CD4-positive, alpha-beta T cell (primary cell): ENCODE measurements around the gene RIPPLY3. TPM values are rescaled to one million over a fixed set of nuclear protein-coding genes. Genes with fewer than 3 reads are reported as not detected.

Experiments
- ATAC-seq: fragments of 200-7000 bp; cut with Tn5 transposase; one replicate; pipeline ENCODE4 v1.10.0; 2022; ENCODE audit warnings: mild to moderate bottlenecking; ENCODE audit not compliant: poor library complexity
- CTCF ChIA-PET: fragments of 350-600 bp; sonication (Branson Sonifier 250); formaldehyde crosslinking; loops from one replicate; lab custom pipeline; 2021; ENCODE audit warnings: antibody characterized with exemption, inconsistent platforms; lab: Charles Lee
- POLR2A ChIA-PET: fragments of 350-600 bp; sonication (Branson Sonifier 250); formaldehyde crosslinking; loops from one replicate; lab custom pipeline; 2021; ENCODE audit warnings: antibody characterized with exemption, inconsistent platforms; lab: Charles Lee
- DNase-seq, 14 experiments: peaks; one replicate each; pipeline ENCODE4 v3.0.0-alpha.2; 2013 to 2020; ENCODE audit warnings: mixed read lengths in 2 of 14
- H3K27ac ChIP-seq, 2 donors: one replicate each; pipeline versions ENCODE4 v1.5.1 to v1.7.0; 2013; ENCODE audit warnings: low read length in 2 of 2, low read depth in 1 of 2, mild to moderate bottlenecking in 1 of 2
- H3K27me3 ChIP-seq, 2 experiments: 1 replicate in 1 of 2; 2 replicates in 1 of 2; pipeline versions ENCODE4 v1.6.1 to v1.7.0; 2013; ENCODE audit warnings: low read length in 2 of 2, control low read depth in 1 of 2, mild to moderate bottlenecking in 1 of 2, moderate library complexity in 1 of 2; ENCODE audit not compliant: insufficient read depth in 2 of 2, control insufficient read depth in 1 of 2
- H3K36me3 ChIP-seq: one replicate; pipeline ENCODE4 v1.6.1; 2013; ENCODE audit warnings: low read length, control low read depth; ENCODE audit not compliant: insufficient read depth
- H3K4me1 ChIP-seq: one replicate; pipeline ENCODE4 v1.6.1; 2013; ENCODE audit warnings: low read length, control low read depth; ENCODE audit not compliant: insufficient read depth
- H3K4me3 ChIP-seq: one replicate; pipeline ENCODE4 v1.5.1; 2013; ENCODE audit warnings: mild to moderate bottlenecking, low read length, moderate library complexity
- H3K9me3 ChIP-seq, 2 experiments: 1 replicate in 1 of 2; 2 replicates in 1 of 2; pipeline versions ENCODE4 v1.6.1 to v1.7.0; 2013; ENCODE audit warnings: low read length in 2 of 2, mild to moderate bottlenecking in 2 of 2, control low read depth in 1 of 2, moderate library complexity in 1 of 2; ENCODE audit not compliant: control insufficient read depth in 1 of 2, insufficient read depth in 1 of 2
- H3K27ac Mint-ChIP-seq: one replicate; pipeline ENCODE4 v1.8.0; 2020; ENCODE audit warnings: mixed read lengths
- H3K27me3 Mint-ChIP-seq: one replicate; pipeline ENCODE4 v1.8.0; 2021; ENCODE audit warnings: mixed read lengths
- H3K36me3 Mint-ChIP-seq: one replicate; pipeline ENCODE4 v1.8.0; 2021; ENCODE audit warnings: low read depth, mixed read lengths
- H3K4me1 Mint-ChIP-seq: one replicate; pipeline ENCODE4 v1.8.0; 2021; ENCODE audit warnings: low read depth, mixed read lengths
- H3K4me3 Mint-ChIP-seq: one replicate; pipeline ENCODE4 v1.8.0; 2020; ENCODE audit warnings: mild to moderate bottlenecking, mixed read lengths
- H3K9me3 Mint-ChIP-seq: one replicate; pipeline ENCODE4 v1.8.0; 2020; ENCODE audit warnings: mixed read lengths
- CTCF ChIP-seq: fragments of 200-600 bp; IDR thresholded peaks from one replicate; pipeline ENCODE4 v1.8.0; 2022; ENCODE audit warnings: antibody characterized with exemption, mild to moderate bottlenecking
- intact Hi-C, 2 experiments: fragments of 100-400 bp; cut with DNase I in 1 of 2; cut with micrococcal nuclease in 1 of 2; formaldehyde crosslinking; loops; one replicate each; pipeline versions ENCODE4 v1.15.1 to v1.9.0; 2023 to 2025; cut with DNase I, micrococcal nuclease
- polyA plus RNA-seq, 2 donors: library from polyadenylated mRNA; unstranded; fragments of 120-200 nt; gene quantifications; one replicate each; pipeline ENCODE4 v1.2.1, GENCODE V29; 2013
- total RNA-seq, 174 experiments: library from RNA in 2 of 174; stranded (reverse) in 2 of 174; gene quantifications; one replicate each; pipeline ENCODE4 v1.2.3 and lab custom pipeline; 2021 to 2026

The RIPPLY3 gene, protein sequence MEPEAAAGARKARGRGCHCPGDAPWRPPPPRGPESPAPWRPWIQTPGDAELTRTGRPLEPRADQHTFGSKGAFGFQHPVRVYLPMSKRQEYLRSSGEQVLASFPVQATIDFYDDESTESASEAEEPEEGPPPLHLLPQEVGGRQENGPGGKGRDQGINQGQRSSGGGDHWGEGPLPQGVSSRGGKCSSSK
- not detected for total RNA-seq
- polyA plus RNA-seq (2013, experiment 1 of 2) = not detected
- not detected for polyA plus RNA-seq (2013, experiment 2 of 2)
- 0 to 0.38 (median 0) reads per million in 172 experiments for total RNA-seq (lab: John Stamatoyannopoulos, UW)

DNA sequence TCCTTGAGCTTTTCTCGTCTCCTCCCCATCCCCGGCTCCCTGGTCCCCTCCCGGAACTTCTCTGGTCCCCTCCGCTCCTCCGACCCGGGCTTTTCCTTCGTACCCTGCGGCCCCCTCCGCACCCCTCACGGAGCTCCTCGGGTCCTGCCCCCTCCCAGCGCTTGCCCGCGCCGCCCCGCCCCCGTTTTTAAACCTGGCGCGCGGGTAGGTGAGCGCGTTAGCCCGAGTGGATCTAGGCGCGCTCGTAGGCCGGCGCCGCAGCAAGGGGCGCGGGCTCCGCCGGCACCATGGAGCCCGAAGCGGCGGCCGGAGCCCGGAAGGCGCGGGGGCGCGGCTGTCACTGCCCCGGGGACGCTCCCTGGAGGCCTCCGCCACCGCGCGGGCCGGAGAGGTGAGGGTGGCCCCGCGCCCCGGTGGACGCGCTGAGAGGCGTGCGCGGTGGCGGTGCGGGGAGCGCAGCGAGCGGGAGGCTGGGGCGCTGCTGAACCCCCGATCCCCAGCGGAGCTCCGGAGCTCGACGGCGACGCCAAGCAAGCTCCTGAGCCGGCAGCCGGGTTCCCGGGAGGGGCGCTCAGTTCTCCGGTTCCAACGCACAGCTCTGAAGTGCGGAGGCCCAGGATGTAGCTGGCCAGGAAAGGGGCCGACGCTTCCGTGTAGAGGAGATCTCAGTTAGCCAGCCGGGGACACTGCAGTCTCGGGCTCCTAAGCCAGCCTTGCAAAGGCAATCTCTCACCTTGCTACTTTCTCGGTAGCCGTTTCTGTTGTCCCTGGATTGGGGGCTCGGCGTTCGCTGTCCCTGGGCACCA is at the start of gene RIPPLY3:
Gene RIPPLY3 (plus strand): TSS at position 217 of the 806 bp plus-strand sequence. CDS start 71 bp downstream, at position 288.
- DNase-seq = peak in 5 of 14 experiments; percentile 6 to 33 (median 12)

DNA sequence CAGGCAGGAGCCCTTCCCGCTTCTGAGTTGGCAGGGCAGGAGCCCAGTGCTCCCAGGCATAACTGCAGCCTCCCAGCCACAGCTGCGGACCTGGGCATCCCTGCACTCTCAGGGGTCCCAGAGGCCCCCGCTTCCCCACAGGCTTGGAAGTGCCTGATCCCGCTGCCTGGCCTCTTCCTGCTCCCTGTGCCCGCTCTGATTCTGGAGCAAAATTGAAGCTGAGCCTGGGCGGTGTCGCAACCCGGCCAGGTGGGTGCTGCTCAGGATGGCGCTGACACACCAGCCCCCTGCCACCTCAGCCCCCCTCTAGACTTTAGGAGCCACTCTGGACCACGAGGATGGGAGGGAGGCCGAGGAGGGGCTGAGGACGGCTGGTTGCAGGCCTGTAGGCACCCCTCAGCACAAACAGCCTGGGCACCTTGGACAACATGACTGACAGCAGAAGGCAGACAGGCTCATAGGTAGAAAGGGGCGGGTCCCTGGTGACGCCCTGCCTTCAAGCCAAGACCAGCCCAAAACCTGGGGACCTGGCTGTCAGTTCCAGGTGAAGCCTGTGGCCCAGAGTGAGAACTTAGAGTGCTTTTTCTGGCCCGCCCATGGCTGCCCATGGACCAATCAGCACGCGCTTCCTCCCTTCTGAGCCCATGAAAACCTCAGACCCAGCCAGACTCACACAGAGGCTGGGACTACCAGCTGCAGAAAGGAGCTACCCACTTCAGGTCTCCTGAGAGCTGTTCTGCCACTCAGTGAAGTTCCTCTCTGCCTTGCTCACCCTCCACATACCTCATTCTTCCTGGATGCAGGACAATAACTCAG is 47.3 kb upstream of the RIPPLY3 start:
- no peaks in the 10 kb centered on the region for H3K9me3 Mint-ChIP-seq
- H3K36me3 ChIP-seq = peaks cover 4% of the 10 kb centered on the region
- H3K4me1 Mint-ChIP-seq = no peaks in the 10 kb centered on the region
- H3K27me3 Mint-ChIP-seq = no peaks in the 10 kb centered on the region
- peaks cover 35% of the 10 kb centered on the region for H3K36me3 Mint-ChIP-seq
- H3K4me3 ChIP-seq = no peak overlapping the region
- ATAC-seq (no peak), DNase-seq (no peak)
- H3K27me3 ChIP-seq = no peaks in the 10 kb centered on the region
- no peak overlapping the region for H3K27ac ChIP-seq
- no peak overlapping the region for H3K27ac Mint-ChIP-seq
- CTCF ChIA-PET = no interaction called here
- intact Hi-C loops = no loop called here
- TF ChIP-seq CTCF = no peak
- H3K4me3 Mint-ChIP-seq = no peak overlapping the region
- H3K4me1 ChIP-seq = no peaks in the 10 kb centered on the region
- no peaks in the 10 kb centered on the region for H3K9me3 ChIP-seq
- POLR2A ChIA-PET = no interaction called here

More for the DNA sequence above, at the start of gene RIPPLY3:
- no peak for TF ChIP-seq CTCF
- Histone ChIP-seq H3K36me3 (no peaks in the 10 kb centered on the region), H3K4me3 (peak within 1 kb of the TSS; percentile 45), H3K27me3 (peaks cover 20 to 27% of the 10 kb centered on the region in 2 experiments), H3K4me1 (peaks cover 28% of the 10 kb centered on the region), H3K27ac (no peak within 1 kb of the TSS), H3K9me3 (peaks cover 0 to 7% of the 10 kb centered on the region in 2 experiments)
- POLR2A ChIA-PET = interaction anchor here (0.6 to 1.6 kb wide), 2 partner anchors 40 to 1763 kb away, joined by 3 read pairs; partner anchors contain the start of gene HLCS
- CTCF ChIA-PET = interaction anchor here (1.1 kb wide), 1 partner anchor 30 kb away, joined by 3 read pairs; no protein-coding TSS in a partner anchor
- Mint-ChIP-seq H3K9me3 (no peaks in the 10 kb centered on the region), H3K27me3 (peaks cover 29% of the 10 kb centered on the region), H3K4me3 (peak within 1 kb of the TSS; percentile 73), H3K27ac (no peak within 1 kb of the TSS), H3K4me1 (peaks cover 17% of the 10 kb centered on the region), H3K36me3 (no peaks in the 10 kb centered on the region)
- intact Hi-C loops = loop anchor here in 1 of 2 experiments (5.0 kb wide), 1 partner anchor 39 kb away; the partner anchor contains the start of gene HLCS
- peak; percentile 38 for ATAC-seq
